Fibroblast of lung (primary cell): Measurements from ENCODE around the gene KATNAL1. TPM values are rescaled to one million over a fixed set of nuclear protein-coding genes. Genes with fewer than 3 reads are reported as not detected.

Experiments
- DNase-seq, 2 donors: peaks; one replicate each; pipeline versions ENCODE4 v3.0.0 to v3.0.0-alpha.2; 2010; ENCODE audit warnings: low read depth in 2 of 2
- H2AFZ ChIP-seq: 2 replicates; pipeline ENCODE4 v1.5.1; 2012; ENCODE audit warnings: low read length, control low read depth, inconsistent platforms
- H3K27ac ChIP-seq: 2 replicates; pipeline ENCODE4 v1.5.1; 2011; ENCODE audit warnings: low read length, control low read depth; ENCODE audit not compliant: insufficient read depth
- H3K27me3 ChIP-seq: 2 replicates; pipeline ENCODE4 v1.5.1; 2011; ENCODE audit warnings: mild to moderate bottlenecking, low read length; ENCODE audit not compliant: control insufficient read depth, insufficient read depth
- H3K36me3 ChIP-seq: 2 replicates; pipeline ENCODE4 v1.5.1; 2011; ENCODE audit warnings: low read length; ENCODE audit not compliant: control insufficient read depth, insufficient read depth
- H3K4me1 ChIP-seq: 2 replicates; pipeline ENCODE4 v1.5.1; 2011; ENCODE audit warnings: low read length; ENCODE audit not compliant: control insufficient read depth, insufficient read depth; ENCODE audit errors: extremely low read depth
- H3K4me2 ChIP-seq: 2 replicates; pipeline ENCODE4 v1.5.1; 2011; ENCODE audit warnings: low read length, control low read depth; ENCODE audit not compliant: insufficient read depth; ENCODE audit errors: extremely low read depth
- H3K4me3 ChIP-seq, 4 experiments: fragments of 200-600 bp in 1 of 4; sonication (generic) in 1 of 4; replicated peaks in 1 of 4; 2 replicates each; pipeline ENCODE4 v1.5.1; 2011 to 2016; ENCODE audit warnings: low read length in 4 of 4, low read depth in 3 of 4, mild to moderate bottlenecking in 3 of 4, control low read depth in 2 of 4, inconsistent platforms in 1 of 4, mixed read lengths in 1 of 4; ENCODE audit not compliant: insufficient read depth in 1 of 4; ENCODE audit errors: control extremely low read depth in 1 of 4
- H3K79me2 ChIP-seq: 2 replicates; pipeline ENCODE4 v1.5.1; 2012; ENCODE audit warnings: mild to moderate bottlenecking, low read length, inconsistent platforms; ENCODE audit not compliant: control insufficient read depth, insufficient read depth
- H3K9ac ChIP-seq: 2 replicates; pipeline ENCODE4 v1.5.1; 2011; ENCODE audit warnings: mild to moderate bottlenecking, low read length, control low read depth; ENCODE audit not compliant: insufficient read depth
- H3K9me3 ChIP-seq: 2 replicates; pipeline ENCODE4 v1.5.1; 2012; ENCODE audit warnings: low read depth, low read length; ENCODE audit not compliant: control insufficient read depth, insufficient read depth
- H4K20me1 ChIP-seq: 2 replicates; pipeline ENCODE4 v1.5.1; 2011; ENCODE audit warnings: low read length; ENCODE audit not compliant: control insufficient read depth, insufficient read depth; ENCODE audit errors: extremely low read depth
- EZH2 ChIP-seq: IDR thresholded peaks from 2 replicates; pipeline ENCODE4 v1.5.1; 2012; ENCODE audit warnings: low read length, control low read depth, mild to moderate bottlenecking; ENCODE audit errors: missing control alignments
- polyA plus RNA-seq, 2 donors: library from polyadenylated mRNA; depleted of rRNA in 1 of 2; stranded (reverse) in 1 of 2; unstranded in 1 of 2; fragments of >200 nt; gene quantifications; 2 replicates each; pipeline ENCODE4 v1.2.1, GENCODE V29; 2011 to 2012; ENCODE audit warnings: missing spikeins in 1 of 2
- total RNA-seq: library from RNA; depleted of rRNA; stranded (reverse); fragments of >200 nt; gene quantifications from 2 replicates; pipeline ENCODE4 v1.2.1, GENCODE V29; 2014
- TF ChIP-seq, protein P1 (sequence below), 2 donors: IDR thresholded peaks in 1 of 2; conservative IDR thresholded peaks in 1 of 2; 1 replicate in 1 of 2; 2 replicates in 1 of 2; pipeline ENCODE4 v1.5.1; 2011 to 2012; ENCODE audit warnings: low read length in 2 of 2, control low read depth in 1 of 2, inconsistent platforms in 1 of 2, low read depth in 1 of 2, mild to moderate bottlenecking in 1 of 2

KATNAL1 gene
- total and polyA plus RNA-seq, 2 donors (not counting 1 experiment from before 2014, with no cell fraction given), result 24.8 to 32.7 TPM

DNA sequence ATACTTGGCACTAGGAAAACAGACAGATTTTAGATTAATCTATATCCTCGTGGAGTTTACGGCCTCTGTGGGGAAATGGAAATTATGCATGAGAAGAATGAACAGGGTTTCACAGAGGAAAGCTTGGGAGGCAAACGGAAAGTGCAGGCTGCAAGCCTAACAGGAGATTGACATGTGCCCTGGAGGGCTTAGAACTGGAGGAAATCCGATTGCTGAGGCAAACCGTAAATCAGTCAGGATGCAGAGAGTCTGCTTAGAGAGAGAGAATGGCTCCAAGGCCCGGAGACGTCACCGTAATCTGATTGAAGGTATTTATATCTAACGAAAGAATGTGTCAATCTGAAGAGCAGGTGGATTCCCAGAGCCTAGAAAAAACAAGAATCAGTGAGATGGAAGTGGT is 143.2 kb downstream of the KATNAL1 start:
- Histone ChIP-seq H3K9ac (no peak overlapping the region), H3K27ac (no peak overlapping the region), H2AFZ (no peak overlapping the region), H4K20me1 (no peaks in the 10 kb centered on the region), H3K4me3 (no peak overlapping the region), H3K4me1 (no peaks in the 10 kb centered on the region), H3K27me3 (no peaks in the 10 kb centered on the region), H3K36me3 (no peaks in the 10 kb centered on the region), H3K79me2 (no peaks in the 10 kb centered on the region), H3K4me2 (no peak overlapping the region), H3K9me3 (no peaks in the 10 kb centered on the region)
- TF ChIP-seq, protein P1, sequence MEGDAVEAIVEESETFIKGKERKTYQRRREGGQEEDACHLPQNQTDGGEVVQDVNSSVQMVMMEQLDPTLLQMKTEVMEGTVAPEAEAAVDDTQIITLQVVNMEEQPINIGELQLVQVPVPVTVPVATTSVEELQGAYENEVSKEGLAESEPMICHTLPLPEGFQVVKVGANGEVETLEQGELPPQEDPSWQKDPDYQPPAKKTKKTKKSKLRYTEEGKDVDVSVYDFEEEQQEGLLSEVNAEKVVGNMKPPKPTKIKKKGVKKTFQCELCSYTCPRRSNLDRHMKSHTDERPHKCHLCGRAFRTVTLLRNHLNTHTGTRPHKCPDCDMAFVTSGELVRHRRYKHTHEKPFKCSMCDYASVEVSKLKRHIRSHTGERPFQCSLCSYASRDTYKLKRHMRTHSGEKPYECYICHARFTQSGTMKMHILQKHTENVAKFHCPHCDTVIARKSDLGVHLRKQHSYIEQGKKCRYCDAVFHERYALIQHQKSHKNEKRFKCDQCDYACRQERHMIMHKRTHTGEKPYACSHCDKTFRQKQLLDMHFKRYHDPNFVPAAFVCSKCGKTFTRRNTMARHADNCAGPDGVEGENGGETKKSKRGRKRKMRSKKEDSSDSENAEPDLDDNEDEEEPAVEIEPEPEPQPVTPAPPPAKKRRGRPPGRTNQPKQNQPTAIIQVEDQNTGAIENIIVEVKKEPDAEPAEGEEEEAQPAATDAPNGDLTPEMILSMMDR (conservative IDR thresholded peaks at IDR 0.05 in 1 of 2, IDR thresholded peaks at IDR 0.05 in 1 of 2; ENCODE audit: low read depth in 1 of 2, low read length in 2 of 2), result no peak
- no peak for TF ChIP-seq EZH2
- no peak for DNase-seq

DNA sequence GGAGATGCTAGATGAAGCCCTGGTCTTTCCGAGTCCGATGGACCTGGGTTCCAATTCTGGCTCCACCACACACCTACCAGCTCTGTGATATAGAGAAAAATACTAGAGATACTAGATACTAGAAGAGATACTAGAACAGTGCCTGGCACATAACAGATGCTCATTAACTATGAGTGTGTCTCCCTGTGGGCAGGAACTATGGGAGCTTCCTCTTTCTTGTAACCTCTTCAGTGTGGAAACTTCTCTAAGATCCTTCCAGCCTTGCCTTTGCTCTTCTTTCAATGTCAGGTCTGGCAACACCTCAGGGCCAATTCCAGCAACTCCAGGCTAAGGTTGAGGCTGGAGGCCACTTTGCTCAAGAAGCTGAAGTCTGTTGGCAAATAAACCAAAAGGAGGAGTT is 143.9 kb downstream of the KATNAL1 start:
- no peak overlapping the region for H2AFZ ChIP-seq
- H3K27me3 ChIP-seq, result no peaks in the 10 kb centered on the region
- no peaks in the 10 kb centered on the region for H3K79me2 ChIP-seq
- DNase-seq, result no peak
- no peaks in the 10 kb centered on the region for H3K9me3 ChIP-seq
- H3K9ac ChIP-seq, result no peak overlapping the region
- no peak for TF ChIP-seq EZH2
- TF ChIP-seq, protein P1 (conservative IDR thresholded peaks at IDR 0.05 in 1 of 2, IDR thresholded peaks at IDR 0.05 in 1 of 2; ENCODE audit: low read depth in 1 of 2, low read length in 2 of 2), result no peak
- H4K20me1 ChIP-seq, result no peaks in the 10 kb centered on the region
- H3K36me3 ChIP-seq, result no peaks in the 10 kb centered on the region
- no peaks in the 10 kb centered on the region for H3K4me1 ChIP-seq
- H3K27ac ChIP-seq, result no peak overlapping the region
- no peak overlapping the region for H3K4me3 ChIP-seq
- H3K4me2 ChIP-seq, result no peak overlapping the region

DNA sequence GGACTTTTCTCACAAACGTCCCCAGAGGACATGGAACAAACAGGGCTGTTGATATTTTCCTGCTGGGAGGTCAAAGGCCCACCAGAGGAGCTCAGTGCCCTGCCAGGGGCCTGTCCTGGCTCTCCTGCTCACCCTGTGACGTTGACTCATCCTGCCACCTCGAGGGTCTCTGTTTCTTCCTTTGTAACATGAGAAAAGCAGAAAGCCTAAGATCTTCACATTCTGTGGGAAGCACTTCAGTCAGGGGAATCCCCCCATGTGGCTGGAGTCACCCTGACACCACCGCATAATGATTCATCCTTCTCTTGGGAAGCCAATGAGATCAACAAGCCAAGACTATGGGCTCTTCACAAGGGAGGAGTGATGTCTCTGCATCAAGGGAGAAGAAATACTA is 147.9 kb downstream of the KATNAL1 start:
- no peak overlapping the region for H3K4me2 ChIP-seq
- no peak overlapping the region for H3K4me3 ChIP-seq
- DNase-seq, result peak; percentile 26 to 91
- H3K36me3 ChIP-seq, result no peaks in the 10 kb centered on the region
- H3K9me3 ChIP-seq, result no peaks in the 10 kb centered on the region
- no peaks in the 10 kb centered on the region for H4K20me1 ChIP-seq
- H3K27me3 ChIP-seq, result peaks cover 4% of the 10 kb centered on the region
- no peak overlapping the region for H3K9ac ChIP-seq
- H3K79me2 ChIP-seq, result no peaks in the 10 kb centered on the region
- no peak for TF ChIP-seq EZH2
- TF ChIP-seq, protein P1 (conservative IDR thresholded peaks at IDR 0.05 in 1 of 2, IDR thresholded peaks at IDR 0.05 in 1 of 2; ENCODE audit: low read depth in 1 of 2, low read length in 2 of 2), result no peak
- H2AFZ ChIP-seq, result no peak overlapping the region
- H3K27ac ChIP-seq, result no peak overlapping the region
- H3K4me1 ChIP-seq, result no peaks in the 10 kb centered on the region
